NCI-H1694 treated with DMSO at 0.1 percent for 48 hours (cell line): ENCODE measurements around the gene FLVCR2.
A peak's percentile ranks its signal among the peaks of the same experiment; 100 is the strongest.

Source experiments
- DNase-seq: peaks from one replicate; lab custom pipeline; 2025; lab: John Stamatoyannopoulos, UW

Gene FLVCR2, protein sequence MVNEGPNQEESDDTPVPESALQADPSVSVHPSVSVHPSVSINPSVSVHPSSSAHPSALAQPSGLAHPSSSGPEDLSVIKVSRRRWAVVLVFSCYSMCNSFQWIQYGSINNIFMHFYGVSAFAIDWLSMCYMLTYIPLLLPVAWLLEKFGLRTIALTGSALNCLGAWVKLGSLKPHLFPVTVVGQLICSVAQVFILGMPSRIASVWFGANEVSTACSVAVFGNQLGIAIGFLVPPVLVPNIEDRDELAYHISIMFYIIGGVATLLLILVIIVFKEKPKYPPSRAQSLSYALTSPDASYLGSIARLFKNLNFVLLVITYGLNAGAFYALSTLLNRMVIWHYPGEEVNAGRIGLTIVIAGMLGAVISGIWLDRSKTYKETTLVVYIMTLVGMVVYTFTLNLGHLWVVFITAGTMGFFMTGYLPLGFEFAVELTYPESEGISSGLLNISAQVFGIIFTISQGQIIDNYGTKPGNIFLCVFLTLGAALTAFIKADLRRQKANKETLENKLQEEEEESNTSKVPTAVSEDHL

DNA sequence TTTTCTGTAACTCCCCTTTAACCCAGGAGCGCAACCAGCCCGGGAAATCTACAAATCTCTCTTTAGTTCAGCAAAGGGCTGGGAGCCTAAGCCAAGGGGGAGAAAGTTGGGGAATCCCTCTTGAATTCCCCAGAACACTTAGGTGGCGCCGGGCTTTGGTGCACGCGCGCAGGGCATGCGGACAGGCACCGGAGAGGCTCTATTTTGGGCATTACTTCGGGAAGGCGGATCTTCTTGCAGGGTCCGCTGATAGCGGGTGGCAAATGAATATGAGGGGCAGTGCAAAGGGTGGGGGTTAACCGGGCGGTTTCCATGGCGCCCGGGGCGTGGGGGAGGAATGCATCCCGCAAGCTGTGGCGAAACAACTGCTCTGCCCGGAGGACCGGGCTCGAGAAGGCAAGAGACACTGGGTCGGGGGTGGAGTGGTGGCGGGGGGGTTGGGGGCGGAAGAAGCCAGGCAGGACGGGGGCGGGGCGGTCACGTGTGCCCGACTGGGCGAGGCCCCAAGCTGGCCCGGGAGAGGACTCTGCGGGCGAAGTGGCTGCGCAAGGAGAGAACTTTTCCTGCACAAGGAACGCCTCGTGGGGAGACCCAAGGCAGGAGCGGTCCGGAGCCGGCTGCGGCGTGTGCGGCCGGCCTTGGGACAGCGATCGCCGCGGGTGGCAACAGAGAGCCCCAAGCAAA, at the start of gene FLVCR2:
TSS of gene FLVCR2 (plus strand) at position 519 of the 684 bp plus-strand sequence. CDS start 353 bp downstream, outside the sequence.
- peak; percentile 21 for DNase-seq

DNA sequence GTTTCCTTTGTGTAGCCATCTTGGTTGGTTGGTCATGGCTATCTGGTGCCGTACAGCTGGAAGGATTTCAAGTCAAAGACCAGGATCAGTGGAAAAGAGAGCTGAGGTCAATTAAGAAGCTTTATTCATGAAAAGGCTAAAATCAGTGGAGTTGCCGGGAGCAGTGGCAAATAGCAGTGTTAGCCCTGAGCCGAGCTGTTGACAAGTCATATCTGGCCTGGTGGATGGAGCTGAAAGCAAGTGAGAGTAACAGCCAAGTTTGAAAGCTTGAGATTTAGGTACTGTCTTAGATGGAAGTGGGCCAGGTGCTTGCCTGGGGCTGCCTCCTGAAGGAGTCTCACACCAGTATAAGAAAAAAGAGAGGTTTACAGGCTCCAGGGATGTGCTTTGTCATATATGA, 47.2 kb upstream of the FLVCR2 start:
- DNase-seq = no peak

DNA sequence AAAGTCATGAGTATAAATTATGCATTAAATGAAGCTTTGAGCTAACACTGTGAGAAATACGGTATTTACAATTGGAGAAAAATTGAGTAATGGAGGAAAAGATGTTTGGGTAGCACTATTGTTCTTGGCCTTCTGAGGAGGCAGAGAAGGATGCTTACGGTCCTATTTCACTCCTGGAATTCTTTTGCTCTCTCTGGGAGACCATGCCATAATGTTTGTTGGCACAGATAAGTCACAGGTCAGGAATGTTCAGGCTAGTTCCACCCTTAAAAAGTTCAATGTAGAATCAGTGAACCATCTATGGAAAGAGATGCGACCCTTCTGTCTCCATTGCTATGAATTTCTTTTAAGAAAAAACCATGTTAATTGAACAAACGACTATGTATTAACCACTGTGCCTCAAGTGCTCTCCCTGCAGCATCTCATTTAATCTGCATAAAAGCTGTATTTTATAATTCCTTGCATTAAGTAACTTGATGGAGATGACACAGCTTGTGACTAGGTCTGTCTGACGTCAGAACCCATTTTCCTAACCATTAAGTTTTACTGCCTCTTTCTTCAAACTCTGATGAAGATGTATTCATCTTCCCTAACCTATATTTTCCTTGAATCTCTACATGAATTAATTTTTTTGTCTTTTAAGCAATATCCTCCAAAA, 46.6 kb upstream of the FLVCR2 start:
- DNase-seq = no peak

DNA sequence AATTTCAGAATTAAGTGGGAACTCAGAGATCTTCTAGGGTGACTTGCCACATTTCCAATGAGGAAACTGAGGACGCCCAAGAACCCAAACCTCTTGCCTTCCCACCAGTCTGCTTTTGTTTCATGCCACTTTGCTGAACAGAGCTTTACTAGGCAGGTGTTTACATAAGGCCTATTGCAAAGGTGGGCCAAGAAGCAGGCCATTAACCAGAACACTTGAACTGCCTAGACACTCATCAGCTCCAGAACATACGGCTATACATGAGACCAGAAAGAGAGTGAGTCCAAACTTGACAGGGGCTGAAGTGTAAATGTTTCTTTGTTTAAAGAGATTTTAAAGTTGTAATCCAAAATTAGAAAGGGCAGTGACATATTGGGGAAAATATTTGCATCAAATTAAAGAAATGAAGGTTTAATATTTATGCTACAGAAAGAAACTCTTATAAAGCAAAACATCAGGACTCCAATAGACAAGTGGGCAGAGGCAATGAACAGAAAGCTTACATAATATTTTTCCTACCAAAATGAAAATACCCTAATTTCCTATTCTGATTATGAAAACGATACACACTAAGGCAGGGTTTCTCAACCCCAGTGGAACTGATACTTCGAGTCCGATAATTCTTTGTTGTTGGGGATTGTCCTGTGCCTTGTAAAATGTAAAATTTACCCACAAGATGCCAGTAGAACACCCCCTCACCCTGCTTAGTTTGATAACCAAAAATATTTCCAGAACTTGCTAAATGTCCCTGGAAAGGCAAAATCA, 44.4 kb upstream of the FLVCR2 start:
- DNase-seq = no peak

DNA sequence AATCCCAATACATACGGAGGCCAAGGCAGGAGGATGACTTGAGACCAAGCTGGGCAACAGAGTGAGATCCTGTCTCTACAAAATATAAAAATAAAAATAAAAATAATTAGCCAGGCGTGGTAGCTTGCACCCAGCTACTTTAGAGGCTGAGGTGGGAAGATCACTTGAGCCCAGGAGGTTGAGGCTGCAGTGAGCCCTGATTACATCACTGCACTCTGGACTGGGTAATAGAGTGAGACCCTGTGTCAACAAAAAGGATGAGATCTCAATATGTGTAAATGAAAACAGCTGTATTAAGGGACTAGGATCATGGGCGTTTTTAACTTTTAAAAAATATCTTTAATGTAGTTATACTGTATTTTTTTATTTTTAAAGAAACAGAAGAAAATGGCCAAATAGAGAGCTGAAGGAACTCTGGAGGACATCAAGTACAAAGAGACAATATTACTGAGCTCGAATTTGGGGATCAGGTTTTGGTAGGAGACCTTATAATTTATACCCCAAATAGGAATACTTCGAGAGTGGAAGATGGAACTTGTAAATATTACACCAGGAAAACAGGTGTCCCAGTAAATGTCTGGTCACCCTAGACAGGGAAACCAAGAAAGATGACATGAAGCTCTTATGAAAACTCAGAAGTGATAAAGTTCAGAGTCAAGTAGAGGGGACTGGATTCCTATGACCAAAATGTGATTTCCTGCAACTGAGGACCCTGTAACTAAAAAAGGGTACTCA, 43.1 kb upstream of the FLVCR2 start:
- no peak for DNase-seq

DNA sequence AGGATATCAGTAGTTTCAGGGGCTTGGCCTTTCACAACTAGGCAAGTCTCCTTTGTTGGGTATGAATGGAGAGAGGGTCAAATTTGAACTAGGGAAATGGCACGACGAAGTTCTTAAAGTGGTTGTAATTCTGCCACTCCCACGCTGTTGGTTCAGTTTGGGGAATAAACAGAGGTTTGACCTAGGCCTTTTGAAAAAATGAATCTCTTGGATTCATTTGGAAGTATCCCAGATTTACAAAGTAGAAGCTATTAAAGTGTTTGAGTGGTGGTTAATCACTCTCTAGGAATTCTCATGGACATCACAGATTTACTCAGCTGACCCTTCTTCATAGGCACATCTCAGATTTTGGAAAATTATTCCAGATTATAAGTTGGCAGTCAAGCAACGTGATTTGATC, 41.3 kb upstream of the FLVCR2 start:
- no peak for DNase-seq

DNA sequence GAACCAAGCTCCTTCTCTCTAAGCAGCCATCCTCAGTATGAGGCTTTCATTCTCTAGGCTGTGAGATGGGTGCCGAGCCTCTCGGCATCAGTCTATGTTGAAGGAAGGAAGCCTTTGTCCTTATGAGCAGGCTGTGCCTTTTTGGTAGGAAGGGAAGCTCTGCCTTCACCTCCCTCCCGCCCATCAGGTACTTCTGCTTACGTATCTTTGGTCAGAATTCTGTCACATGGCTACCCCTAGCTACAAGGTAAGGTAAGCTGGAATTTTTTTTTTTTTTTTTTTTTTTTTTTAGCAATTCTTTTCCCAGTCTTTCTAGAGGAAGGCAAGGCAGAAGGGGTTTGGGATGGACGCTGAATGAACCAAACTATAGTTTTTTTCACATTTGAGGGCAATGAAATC, 39.3 kb upstream of the FLVCR2 start:
- DNase-seq = no peak

DNA sequence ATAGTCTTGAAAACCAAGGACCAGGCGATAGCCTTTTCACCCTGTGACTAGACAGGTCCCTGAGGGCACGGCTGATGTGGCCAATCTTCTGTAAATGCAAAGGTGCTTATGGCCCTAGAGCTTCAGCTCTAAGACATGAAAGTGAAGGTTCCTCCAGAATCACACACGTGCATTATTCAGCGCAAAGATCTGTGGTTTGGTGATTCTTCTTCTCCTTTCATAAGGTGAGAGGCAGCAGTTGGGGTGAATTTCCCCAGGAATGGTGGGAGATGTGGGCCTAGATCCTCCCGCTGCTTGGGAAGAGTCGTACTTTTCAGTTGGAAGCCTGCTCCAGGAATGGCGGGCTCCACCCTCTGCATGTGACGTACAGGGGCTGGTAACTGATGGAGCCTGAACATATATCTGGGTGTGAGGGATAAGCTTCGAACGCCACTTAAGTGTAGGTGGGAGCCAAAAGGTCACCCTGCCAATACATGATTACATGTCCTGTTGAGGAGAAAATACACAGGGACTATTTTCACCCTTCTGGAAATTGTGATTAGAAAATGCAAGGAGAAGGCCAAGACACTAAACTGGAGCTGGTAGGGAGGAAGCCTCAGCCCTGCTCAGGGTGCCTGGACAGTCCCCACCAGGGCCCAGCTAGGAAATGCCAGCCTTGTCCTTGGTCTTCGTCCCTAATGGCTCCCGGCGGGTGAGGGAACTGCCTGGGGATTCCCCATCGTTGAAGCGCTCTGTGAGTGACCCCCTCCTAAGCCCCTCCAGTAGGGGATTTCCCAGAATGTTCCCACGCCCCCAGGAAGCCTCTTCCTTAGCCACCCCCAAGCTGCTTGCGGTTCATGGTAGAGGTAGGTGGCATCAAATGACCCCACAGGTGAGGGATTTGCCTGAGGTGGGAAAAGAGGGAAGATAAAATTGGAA, 38.6 kb upstream of the FLVCR2 start:
- no peak for DNase-seq

DNA sequence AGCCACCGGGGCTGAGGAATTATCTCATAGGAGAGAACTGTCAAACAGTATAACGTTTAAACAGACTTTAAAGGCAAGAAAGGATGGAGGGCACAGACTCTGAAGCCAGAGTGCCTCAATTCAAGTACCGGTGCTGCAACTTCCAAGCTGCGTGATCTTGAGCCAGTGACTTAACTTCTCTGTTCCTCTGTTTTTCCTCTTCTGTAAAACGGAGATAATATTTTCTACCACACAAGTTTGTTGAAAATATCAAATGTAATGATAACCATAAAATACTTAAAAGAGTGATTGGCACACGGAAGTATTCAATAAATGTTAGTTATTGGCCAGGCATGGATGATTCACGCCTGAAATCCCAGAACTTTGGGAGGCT, 38.0 kb upstream of the FLVCR2 start:
- no peak for DNase-seq

DNA sequence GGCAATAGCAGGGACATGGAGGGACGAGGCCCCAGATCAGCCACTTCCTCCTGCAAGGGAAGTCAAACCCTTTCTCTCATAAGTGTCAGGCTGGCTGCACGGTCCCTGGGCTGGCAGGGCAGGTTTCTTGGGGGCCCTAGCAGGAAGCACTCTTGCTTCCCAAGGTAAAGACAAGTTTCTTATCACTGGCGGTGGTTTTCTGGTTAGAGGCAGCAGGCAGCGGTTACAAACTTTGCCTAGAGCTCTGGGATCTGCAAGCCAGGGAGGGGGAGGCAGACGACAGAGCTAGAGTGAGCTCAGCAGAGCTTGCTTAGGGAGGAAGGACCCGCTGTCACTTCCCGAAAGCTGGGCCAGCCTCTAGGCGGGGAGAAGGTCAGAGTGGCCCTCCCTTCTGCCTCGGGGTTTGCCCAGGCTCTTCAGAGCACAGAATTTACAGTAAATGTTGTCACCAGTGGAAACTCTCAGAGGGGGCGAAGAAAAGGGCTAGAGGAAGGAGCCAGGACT, 35.8 kb upstream of the FLVCR2 start:
- DNase-seq = no peak

DNA sequence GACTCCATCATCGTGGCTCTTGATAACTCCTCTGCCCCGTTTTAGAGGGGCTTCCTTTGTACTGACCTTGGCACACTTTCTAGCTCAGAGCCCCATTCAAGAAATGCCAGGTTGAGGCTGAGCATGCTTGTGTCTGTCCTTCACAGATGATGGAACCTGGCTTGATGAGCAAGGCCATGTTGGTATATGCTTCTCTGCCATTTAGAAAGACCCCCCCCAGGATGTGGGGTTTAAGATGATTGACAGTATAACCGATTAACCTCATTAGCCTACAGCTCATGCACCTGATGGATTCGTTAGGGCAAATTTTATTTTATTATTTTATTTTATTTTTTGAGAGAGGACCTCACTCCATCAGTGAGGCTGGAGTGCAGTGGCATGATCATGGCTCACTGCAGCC, 35.2 kb upstream of the FLVCR2 start:
- DNase-seq = no peak

DNA sequence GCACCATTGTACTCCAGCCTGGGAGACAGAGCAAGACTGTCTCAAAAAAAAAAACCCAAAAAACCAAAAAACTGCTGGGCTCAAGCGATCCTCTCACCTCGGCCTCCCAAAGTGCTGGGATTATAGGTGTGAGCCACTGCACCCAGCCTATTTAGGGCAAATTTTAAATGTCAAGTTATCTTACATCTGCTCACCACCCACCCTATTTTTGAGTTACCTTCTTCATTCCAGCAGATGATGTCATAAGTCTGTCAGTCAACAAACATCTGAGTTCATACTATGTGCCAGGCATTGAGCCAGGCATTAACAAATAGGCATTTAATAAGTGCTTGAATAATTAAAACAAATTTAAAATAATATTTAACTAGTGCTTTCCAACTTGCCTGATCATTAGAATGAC, 34.6 kb upstream of the FLVCR2 start:
- DNase-seq = no peak

DNA sequence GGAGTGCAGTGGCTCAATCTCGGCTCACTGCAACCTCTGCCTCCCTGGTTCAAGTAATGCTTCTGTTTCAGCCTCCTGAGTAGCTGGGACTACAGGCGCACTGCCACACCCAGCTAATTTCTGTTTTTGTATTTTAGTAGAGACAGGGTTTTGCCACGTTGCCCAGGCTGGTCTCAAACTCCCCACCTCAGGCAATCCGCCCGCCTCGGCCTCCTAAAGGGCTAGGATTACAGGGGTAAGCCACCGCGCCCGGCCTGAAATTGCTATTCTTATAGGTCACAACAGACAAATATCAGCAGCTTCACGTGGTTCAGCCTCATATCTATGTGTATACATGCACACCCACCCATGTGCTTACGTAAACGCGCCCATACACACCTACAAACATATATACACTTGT, 32.5 kb upstream of the FLVCR2 start:
- no peak for DNase-seq

DNA sequence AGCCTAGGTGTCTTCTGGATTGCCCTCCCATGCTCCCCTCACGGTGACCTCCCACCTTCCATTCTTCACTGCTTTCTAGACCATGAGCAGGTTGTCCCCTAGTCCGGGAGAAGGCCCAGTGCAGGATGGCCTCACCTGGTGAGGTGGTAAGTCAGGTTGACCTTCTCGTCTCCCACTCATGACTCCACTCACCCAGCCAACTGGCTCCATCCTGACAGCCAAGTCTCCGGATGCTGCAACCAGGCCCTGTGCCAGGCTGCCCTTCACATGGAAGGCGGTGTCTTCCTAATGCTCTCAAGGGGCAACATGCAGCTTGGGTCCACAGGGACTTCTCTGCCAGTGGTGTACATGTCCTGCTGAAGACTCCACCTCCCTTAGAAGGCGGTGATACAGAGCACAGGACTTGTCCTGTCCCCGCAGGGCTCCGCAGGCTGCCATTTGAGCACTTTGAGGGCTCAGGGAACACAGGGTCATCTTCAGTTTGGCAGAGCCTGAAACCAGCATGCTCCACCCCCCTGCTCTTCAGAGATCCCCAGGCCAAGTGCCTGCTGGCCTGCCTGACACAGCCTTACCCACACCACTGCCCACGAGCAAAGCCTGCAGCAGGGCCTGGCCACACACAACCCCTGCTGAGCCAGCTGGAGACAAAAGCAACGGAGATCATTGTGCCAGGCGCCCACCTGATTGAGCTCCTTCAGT, 30.7 kb upstream of the FLVCR2 start:
- DNase-seq = no peak

DNA sequence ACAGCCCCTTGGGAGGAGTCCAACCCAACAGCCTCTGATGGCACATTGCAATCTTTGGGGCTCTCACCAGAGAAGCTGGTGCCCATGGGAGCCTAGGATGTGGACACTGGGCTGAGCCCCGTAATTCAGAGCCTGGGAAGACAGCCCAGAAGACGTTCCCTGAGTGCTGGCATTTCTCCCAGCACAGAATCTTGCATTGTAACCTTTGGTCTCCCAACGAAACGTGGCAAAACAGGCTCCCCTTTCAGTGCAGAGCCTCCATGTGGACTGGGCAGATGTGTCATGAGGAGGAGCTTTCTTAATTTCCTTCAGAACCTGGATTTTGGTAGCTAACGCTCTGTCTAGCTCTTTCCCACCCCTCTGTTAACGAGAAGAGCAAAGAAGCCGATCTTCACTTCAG, 29.9 kb upstream of the FLVCR2 start:
- DNase-seq = no peak

DNA sequence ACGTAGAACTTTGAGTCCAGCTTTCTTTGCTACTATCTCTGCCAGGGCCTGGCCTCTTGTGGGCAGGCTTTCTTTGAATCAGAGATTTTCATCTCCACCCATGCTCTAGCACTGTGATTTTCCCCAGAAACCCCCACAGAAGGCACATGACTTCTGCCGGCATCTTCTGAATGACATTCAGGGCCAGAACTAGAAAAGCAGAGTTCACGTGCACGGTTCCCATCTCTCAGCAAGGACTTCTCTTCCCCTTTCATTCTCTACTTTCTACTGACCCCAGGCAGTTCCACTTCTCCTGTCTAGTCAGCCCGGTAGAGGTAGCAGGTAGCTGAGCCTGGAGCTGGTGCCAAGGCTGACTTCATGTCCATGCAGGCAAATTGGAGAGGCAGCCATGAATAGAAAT, 29.3 kb upstream of the FLVCR2 start:
- no peak for DNase-seq

DNA sequence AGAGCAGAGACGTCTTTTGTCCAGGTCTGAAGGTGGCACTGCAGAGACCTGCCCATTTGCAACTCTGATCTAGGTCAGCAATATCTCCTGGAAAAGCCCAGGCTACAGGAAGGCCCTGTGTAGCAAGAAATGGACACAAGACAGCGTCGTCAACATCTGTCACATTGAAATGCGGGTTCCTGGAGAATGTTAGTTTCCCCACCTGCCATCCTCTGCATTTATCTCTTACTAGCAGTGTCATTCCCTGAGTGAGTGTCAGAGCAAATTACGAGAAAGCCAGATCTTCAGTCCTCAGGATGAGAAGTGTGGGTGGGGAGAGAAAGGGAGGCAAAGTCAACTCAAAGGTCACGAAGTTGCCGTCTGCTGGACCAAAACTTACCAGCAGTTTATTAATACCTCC, 27.4 kb upstream of the FLVCR2 start:
- DNase-seq = no peak

DNA sequence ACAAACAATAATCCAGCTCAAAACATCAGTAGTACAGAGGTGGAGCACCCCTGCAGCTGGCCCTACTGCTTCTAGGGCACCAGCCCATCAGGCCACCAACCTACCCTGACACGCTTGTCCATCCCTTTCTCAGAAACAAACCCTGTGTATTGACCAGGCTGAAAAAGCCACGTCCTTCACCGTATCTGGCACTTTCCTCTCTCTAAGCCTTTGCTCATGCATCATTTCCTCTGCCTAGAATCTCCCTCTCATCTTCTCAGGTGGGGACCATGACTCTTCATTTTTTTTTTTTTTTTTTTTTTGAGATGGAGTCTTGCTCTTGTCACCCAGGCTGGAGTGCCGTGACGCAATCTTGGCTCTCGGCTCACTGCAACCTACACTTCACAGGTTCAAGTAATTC, 25.3 kb upstream of the FLVCR2 start:
- DNase-seq = no peak

DNA sequence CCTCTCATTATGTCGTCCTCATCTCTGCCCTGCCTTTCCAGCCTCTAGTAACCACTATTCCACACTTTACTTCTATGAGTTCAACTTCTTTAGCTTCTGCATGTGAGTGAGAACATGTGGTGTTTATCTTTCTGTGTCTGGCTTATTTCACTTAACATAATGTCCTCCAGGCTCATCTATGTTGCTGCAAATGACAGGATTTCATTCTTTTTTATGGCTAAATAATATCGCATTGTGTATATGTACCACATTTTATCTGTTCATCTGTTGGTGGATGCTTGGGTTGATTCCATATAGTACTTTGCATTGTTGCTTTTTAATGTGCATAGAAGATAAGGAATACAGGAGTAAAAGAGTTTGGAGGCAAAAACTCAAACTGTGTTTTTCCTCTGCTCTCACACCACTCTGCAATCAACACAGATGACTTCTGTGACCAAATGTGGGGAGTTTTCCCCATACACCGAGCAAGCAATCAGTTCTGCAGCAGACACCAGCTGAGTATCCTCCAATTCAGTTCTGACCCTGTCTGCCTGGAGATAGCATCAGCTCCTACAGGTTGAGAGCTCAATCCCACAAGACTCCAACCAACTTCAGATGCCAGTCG, 24.6 kb upstream of the FLVCR2 start:
- DNase-seq = no peak
